Sigmoid colon (tissue), 4 donors: ENCODE measurements around the gene ACER2.

Experiments used
- CTCF ChIP-seq, 4 experiments: fragments of 450-650 bp in 3 of 4; fragments of 200-600 bp in 1 of 4; IDR thresholded peaks; one replicate each; pipeline ENCODE4 v1.5.1; 2016 to 2019; ENCODE audit warnings: antibody characterized with exemption in 4 of 4, mild to moderate bottlenecking in 3 of 4, moderate library complexity in 2 of 4
- POLR2A ChIP-seq, 2 donors: fragments of 450-650 bp; IDR thresholded peaks; one replicate each; pipeline ENCODE4 v1.6.1; 2016; ENCODE audit warnings: antibody characterized with exemption in 2 of 2, mild to moderate bottlenecking in 2 of 2, moderate library complexity in 2 of 2
- POLR2AphosphoS5 ChIP-seq, 4 donors: sonication (generic); formaldehyde crosslinking; IDR thresholded peaks; one replicate each; pipeline ENCODE4 v1.6.1; 2017; ENCODE audit warnings: antibody characterized with exemption in 4 of 4

- TF ChIP-seq POLR2AphosphoS5 (IDR thresholded peaks at IDR 0.05) (no peak), POLR2A (IDR thresholded peaks at IDR 0.05) (no peak), CTCF (IDR thresholded peaks at IDR 0.05) (no peak)
Observed at GRCh38 chr9:19461135-19461534, 52.3 kb downstream of the ACER2 start.
